IMR-90 (cell line): ENCODE results near the gene PTPN5.

ENCODE experiments used
- CTCF ChIP-seq: conservative IDR thresholded peaks from 2 replicates; pipeline ENCODE4 v1.5.1; 2012; ENCODE audit warnings: mild to moderate bottlenecking, low read depth, low read length, improper control_type of control experiment
- POLR2A ChIP-seq: IDR thresholded peaks from 2 replicates; pipeline ENCODE4 v1.6.1; 2012; ENCODE audit warnings: mild to moderate bottlenecking, low read depth, low read length
- USF2 ChIP-seq: fragments of 150-350 bp; IDR thresholded peaks from 2 replicates; pipeline ENCODE4 v1.6.1; 2017; ENCODE audit warnings: mild to moderate bottlenecking, antibody characterized with exemption, low read length, low read depth

- TF ChIP-seq CTCF (no peak), POLR2A (no peak), USF2 (no peak)
These were observed 16.8 kb downstream of the PTPN5 start for GRCh38 chr11:18774801-18775200.
